Calu3 (cell line): ENCODE data around the gene MARCHF11. TPM values are rescaled to one million over a fixed set of nuclear protein-coding genes. Genes with fewer than 3 reads are reported as not detected.

ENCODE experiments used
- BruUV-seq: library from RNA; stranded (reverse); fragments of 400-500 nt; replicated peaks from 2 replicates; lab custom pipeline; 2021; lab: Mats Ljungman, UMichigan
- CTCF ChIA-PET: fragments of 300-600 bp; sonication (Branson Sonifier 250); formaldehyde crosslinking; loops from one replicate; lab custom pipeline; 2022; ENCODE audit warnings: antibody characterized with exemption; lab: Charles Lee
- DNase-seq: peaks from one replicate; pipeline ENCODE4 v3.0.0; 2022
- H3K27ac Mint-ChIP-seq: one replicate; pipeline ENCODE4 v1.8.0; 2022; ENCODE audit warnings: mixed read lengths; ENCODE audit not compliant: unreplicated experiment
- H3K27me3 Mint-ChIP-seq: one replicate; pipeline ENCODE4 v1.8.0; 2022; ENCODE audit warnings: mixed read lengths; ENCODE audit not compliant: unreplicated experiment
- H3K36me3 Mint-ChIP-seq: one replicate; pipeline ENCODE4 v1.8.0; 2022; ENCODE audit warnings: mild to moderate bottlenecking, moderate library complexity, mixed read lengths; ENCODE audit not compliant: insufficient read depth, unreplicated experiment
- H3K4me1 Mint-ChIP-seq: one replicate; pipeline ENCODE4 v1.8.0; 2022; ENCODE audit warnings: mild to moderate bottlenecking, low read depth, mixed read lengths; ENCODE audit not compliant: unreplicated experiment
- H3K4me3 Mint-ChIP-seq: one replicate; pipeline ENCODE4 v1.8.0; 2022; ENCODE audit warnings: mild to moderate bottlenecking, low read depth, moderate library complexity, mixed read lengths; ENCODE audit not compliant: unreplicated experiment
- H3K9me3 Mint-ChIP-seq: one replicate; pipeline ENCODE4 v1.8.0; 2022; ENCODE audit warnings: low read depth, mixed read lengths; ENCODE audit not compliant: unreplicated experiment
- CTCF ChIP-seq: fragments of 200-600 bp; IDR thresholded peaks from one replicate; pipeline ENCODE4 v1.8.0; 2022; ENCODE audit warnings: antibody characterized with exemption; ENCODE audit not compliant: unreplicated experiment
- intact Hi-C: fragments of 100-400 bp; cut with micrococcal nuclease; formaldehyde crosslinking; loops from one replicate; pipeline ENCODE4 v1.10.0; 2022; ENCODE audit not compliant: unreplicated experiment
- total RNA-seq: library from RNA; stranded (reverse); gene quantifications from 2 replicates; pipeline ENCODE4 v1.2.3, GENCODE V29; 2022

Gene MARCHF11
- total RNA-seq, 1 experiment from 2014 or later: not detected

- no peak for TF ChIP-seq CTCF
- no peak overlapping the region for H3K27ac Mint-ChIP-seq
- BruUV-seq: no TSS peak
- peaks cover 12% of the 10 kb centered on the region for H3K9me3 Mint-ChIP-seq
- H3K4me3 Mint-ChIP-seq: no peak overlapping the region
- intact Hi-C loops: no loop called here
- CTCF ChIA-PET: no interaction called here
- DNase-seq: no peak
- no peaks in the 10 kb centered on the region for H3K27me3 Mint-ChIP-seq
- no peaks in the 10 kb centered on the region for H3K36me3 Mint-ChIP-seq
- H3K4me1 Mint-ChIP-seq: no peaks in the 10 kb centered on the region
These were observed 39.2 kb downstream of the MARCHF11 start for GRCh38 chr5:16140417-16140816.

- no peak for TF ChIP-seq CTCF
- no peak overlapping the region for H3K4me3 Mint-ChIP-seq
- no peaks in the 10 kb centered on the region for H3K36me3 Mint-ChIP-seq
- intact Hi-C loops: no loop called here
- no peaks in the 10 kb centered on the region for H3K4me1 Mint-ChIP-seq
- no TSS peak for BruUV-seq
- H3K27ac Mint-ChIP-seq: no peak overlapping the region
- CTCF ChIA-PET: no interaction called here
- DNase-seq: no peak
- H3K27me3 Mint-ChIP-seq: no peaks in the 10 kb centered on the region
- peaks cover 10% of the 10 kb centered on the region for H3K9me3 Mint-ChIP-seq
These were observed 42.4 kb downstream of the MARCHF11 start for GRCh38 chr5:16137177-16137576.

GRCh38 chr5:16135506-16135905 lies 44.1 kb downstream of the MARCHF11 start:
- Mint-ChIP-seq H3K27ac (no peak overlapping the region), H3K9me3 (peaks cover 10% of the 10 kb centered on the region), H3K4me1 (no peaks in the 10 kb centered on the region), H3K36me3 (no peaks in the 10 kb centered on the region), H3K4me3 (no peak overlapping the region), H3K27me3 (no peaks in the 10 kb centered on the region)
- TF ChIP-seq CTCF: no peak
- no TSS peak for BruUV-seq
- intact Hi-C loops: no loop called here
- CTCF ChIA-PET: interaction anchor here (0.6 kb wide), 1 partner anchor 272 kb away, joined by 3 read pairs; no protein-coding TSS in a partner anchor
- no peak for DNase-seq

- no peaks in the 10 kb centered on the region for H3K27me3 Mint-ChIP-seq
- CTCF ChIA-PET: interaction anchor here (0.6 kb wide), 1 partner anchor 273 kb away, joined by 3 read pairs; no protein-coding TSS in a partner anchor
- H3K9me3 Mint-ChIP-seq: peaks cover 10% of the 10 kb centered on the region
- intact Hi-C loops: no loop called here
- TF ChIP-seq CTCF: no peak
- no TSS peak for BruUV-seq
- no peak overlapping the region for H3K4me3 Mint-ChIP-seq
- DNase-seq: no peak
- no peaks in the 10 kb centered on the region for H3K36me3 Mint-ChIP-seq
- no peak overlapping the region for H3K27ac Mint-ChIP-seq
- H3K4me1 Mint-ChIP-seq: no peaks in the 10 kb centered on the region
These were observed 44.6 kb downstream of the MARCHF11 start for GRCh38 chr5:16135003-16135402.
